ENCODE data around the gene OCEL1. TPM values are rescaled to one million over a fixed set of nuclear protein-coding genes. Genes with fewer than 3 reads are reported as not detected.

OCEL1 gene
- total RNA-seq, 2 experiments from 2014 or later, result 10.2 to 29.5 TPM

GRCh38 chr19:17242431-17243208, 16.6 kb downstream of the OCEL1 start:
- TF ChIP-seq, protein P1, sequence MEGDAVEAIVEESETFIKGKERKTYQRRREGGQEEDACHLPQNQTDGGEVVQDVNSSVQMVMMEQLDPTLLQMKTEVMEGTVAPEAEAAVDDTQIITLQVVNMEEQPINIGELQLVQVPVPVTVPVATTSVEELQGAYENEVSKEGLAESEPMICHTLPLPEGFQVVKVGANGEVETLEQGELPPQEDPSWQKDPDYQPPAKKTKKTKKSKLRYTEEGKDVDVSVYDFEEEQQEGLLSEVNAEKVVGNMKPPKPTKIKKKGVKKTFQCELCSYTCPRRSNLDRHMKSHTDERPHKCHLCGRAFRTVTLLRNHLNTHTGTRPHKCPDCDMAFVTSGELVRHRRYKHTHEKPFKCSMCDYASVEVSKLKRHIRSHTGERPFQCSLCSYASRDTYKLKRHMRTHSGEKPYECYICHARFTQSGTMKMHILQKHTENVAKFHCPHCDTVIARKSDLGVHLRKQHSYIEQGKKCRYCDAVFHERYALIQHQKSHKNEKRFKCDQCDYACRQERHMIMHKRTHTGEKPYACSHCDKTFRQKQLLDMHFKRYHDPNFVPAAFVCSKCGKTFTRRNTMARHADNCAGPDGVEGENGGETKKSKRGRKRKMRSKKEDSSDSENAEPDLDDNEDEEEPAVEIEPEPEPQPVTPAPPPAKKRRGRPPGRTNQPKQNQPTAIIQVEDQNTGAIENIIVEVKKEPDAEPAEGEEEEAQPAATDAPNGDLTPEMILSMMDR (conservative IDR thresholded peaks at IDR 0.05; ENCODE audit: low read length), result no peak
- intact Hi-C loops (cut with micrococcal nuclease; ENCODE audit: unreplicated experiment), result loop anchor here (1.0 to 10.0 kb wide), 2 partner anchors 16 to 348 kb away; partner anchors contain the start of gene OCEL1
- H3K4me1 ChIP-seq (ENCODE audit: insufficient read depth, low read length, poor library complexity, severe bottlenecking), result peaks cover 43% of the 10 kb centered on the region
- peaks cover 23% of the 10 kb centered on the region; the same call in 1 of the 2 replicates for H3K79me2 ChIP-seq (ENCODE audit: insufficient read depth, low read depth, low read length)
- peak overlapping the region; percentile 81 for H3K4me2 ChIP-seq (ENCODE audit: low read length)
- CTCF ChIA-PET (ENCODE audit: unreplicated experiment), result no interaction called here
- no peak overlapping the region for H2AFZ ChIP-seq (ENCODE audit: low read length)
- H3K36me3 ChIP-seq (ENCODE audit: insufficient read depth, low read length), result peaks cover 9% of the 10 kb centered on the region; the same call in 1 of the 2 replicates
- H3K4me3 ChIP-seq (ENCODE audit: low read depth, low read length, poor library complexity, severe bottlenecking), result peak overlapping the region; percentile 74
- peak; percentile 46 for DNase-seq (ENCODE audit: low spot score)
- no peaks in the 10 kb centered on the region for H3K9me2 ChIP-seq (ENCODE audit: insufficient read depth, low read length)
- H3K27ac ChIP-seq (ENCODE audit: low read depth, low read length, poor library complexity, severe bottlenecking), result peak overlapping the region; percentile 53
- H3K9me3 ChIP-seq (ENCODE audit: low read length), result no peaks in the 10 kb centered on the region
- POLR2A ChIA-PET, result interaction anchor here (1.5 to 1.7 kb wide), 2 partner anchors 22 to 24 kb away, joined by 6 to 7 read pairs; partner anchors contain the start of genes BABAM1 and USHBP1
- BruUV-seq (replicated peaks), result no TSS peak
- no peaks in the 10 kb centered on the region for H4K20me1 ChIP-seq (ENCODE audit: insufficient read depth, low read length)

GRCh38 chr19:17243211-17243829, 17.3 kb downstream of the OCEL1 start:
- H3K9me3 ChIP-seq (ENCODE audit: low read length), result no peaks in the 10 kb centered on the region
- H3K79me2 ChIP-seq (ENCODE audit: insufficient read depth, low read depth, low read length), result peaks cover 23% of the 10 kb centered on the region; the same call in 1 of the 2 replicates
- ChIA-PET POLR2A (interaction anchor here (0.9 to 1.5 kb wide), 2 partner anchors 24 to 63 kb away, joined by 3 to 6 read pairs; partner anchors contain the start of gene BABAM1), CTCF (ENCODE audit: unreplicated experiment) (no interaction called here)
- no peak overlapping the region for H2AFZ ChIP-seq (ENCODE audit: low read length)
- H4K20me1 ChIP-seq (ENCODE audit: insufficient read depth, low read length), result no peaks in the 10 kb centered on the region
- peak overlapping the region; percentile 74 for H3K4me3 ChIP-seq (ENCODE audit: low read depth, low read length, poor library complexity, severe bottlenecking)
- H3K4me2 ChIP-seq (ENCODE audit: low read length), result peak overlapping the region; percentile 81
- peaks cover 43% of the 10 kb centered on the region for H3K4me1 ChIP-seq (ENCODE audit: insufficient read depth, low read length, poor library complexity, severe bottlenecking)
- no TSS peak for BruUV-seq (replicated peaks)
- intact Hi-C loops (cut with micrococcal nuclease; ENCODE audit: unreplicated experiment), result loop anchor here (1.0 to 10.0 kb wide), 2 partner anchors 17 to 349 kb away; partner anchors contain the start of gene OCEL1
- peak overlapping the region; percentile 53 for H3K27ac ChIP-seq (ENCODE audit: low read depth, low read length, poor library complexity, severe bottlenecking)
- H3K9me2 ChIP-seq (ENCODE audit: insufficient read depth, low read length), result no peaks in the 10 kb centered on the region
- TF ChIP-seq EZH2phosphoT487 (IDR thresholded peaks at IDR 0.05; ENCODE audit: borderline replicate concordance, low read depth, low read length), result no peak
- TF ChIP-seq, protein P1 (conservative IDR thresholded peaks at IDR 0.05; ENCODE audit: low read length), result no peak
- DNase-seq (ENCODE audit: low spot score), result no peak
- peaks cover 4% of the 10 kb centered on the region; the same call in 1 of the 2 replicates for H3K36me3 ChIP-seq (ENCODE audit: insufficient read depth, low read length)

All from OCI-LY7 (cell line).